ENCODE measurements around the gene NXPH1. TPM values are rescaled to one million over a fixed set of nuclear protein-coding genes. Genes with fewer than 3 reads are reported as not detected.

The NXPH1 gene
- total and polyA plus RNA-seq, 8 donors, result 0.11 TPM; not detected in 7

DNA sequence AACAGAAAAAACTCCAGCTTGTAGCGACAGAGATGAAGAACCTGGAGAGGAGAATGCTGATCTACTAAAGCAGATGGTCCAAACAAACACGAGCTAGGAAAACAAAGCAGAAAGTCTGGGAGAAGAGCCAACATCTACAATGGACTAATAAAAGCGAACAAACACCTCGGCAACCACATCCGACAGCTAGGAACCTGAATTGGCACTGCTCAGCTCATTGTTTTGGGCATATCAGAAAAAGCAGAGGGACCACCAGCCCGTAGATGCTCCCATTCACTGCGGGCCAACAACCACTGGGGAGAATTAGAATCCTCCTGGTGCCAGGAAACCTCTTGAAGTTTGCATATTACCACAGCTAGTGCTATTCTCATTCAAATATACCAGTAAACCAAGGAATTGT lies 204.7 kb downstream of the NXPH1 start:
- DNase-seq, result no peak
- TF ChIP-seq, protein P1, sequence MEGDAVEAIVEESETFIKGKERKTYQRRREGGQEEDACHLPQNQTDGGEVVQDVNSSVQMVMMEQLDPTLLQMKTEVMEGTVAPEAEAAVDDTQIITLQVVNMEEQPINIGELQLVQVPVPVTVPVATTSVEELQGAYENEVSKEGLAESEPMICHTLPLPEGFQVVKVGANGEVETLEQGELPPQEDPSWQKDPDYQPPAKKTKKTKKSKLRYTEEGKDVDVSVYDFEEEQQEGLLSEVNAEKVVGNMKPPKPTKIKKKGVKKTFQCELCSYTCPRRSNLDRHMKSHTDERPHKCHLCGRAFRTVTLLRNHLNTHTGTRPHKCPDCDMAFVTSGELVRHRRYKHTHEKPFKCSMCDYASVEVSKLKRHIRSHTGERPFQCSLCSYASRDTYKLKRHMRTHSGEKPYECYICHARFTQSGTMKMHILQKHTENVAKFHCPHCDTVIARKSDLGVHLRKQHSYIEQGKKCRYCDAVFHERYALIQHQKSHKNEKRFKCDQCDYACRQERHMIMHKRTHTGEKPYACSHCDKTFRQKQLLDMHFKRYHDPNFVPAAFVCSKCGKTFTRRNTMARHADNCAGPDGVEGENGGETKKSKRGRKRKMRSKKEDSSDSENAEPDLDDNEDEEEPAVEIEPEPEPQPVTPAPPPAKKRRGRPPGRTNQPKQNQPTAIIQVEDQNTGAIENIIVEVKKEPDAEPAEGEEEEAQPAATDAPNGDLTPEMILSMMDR (IDR thresholded peaks at IDR 0.05), result no peak
- no peaks in the 10 kb centered on the region for H3K9me3 ChIP-seq
- intact Hi-C loops (cut with DNase I), result no loop called here
- no peaks in the 10 kb centered on the region for H3K27me3 ChIP-seq
- ATAC-seq, result no peak
- H3K4me1 ChIP-seq, result no peaks in the 10 kb centered on the region
- H3K4me3 ChIP-seq, result no peak overlapping the region
- H3K27ac ChIP-seq, result no peak overlapping the region
- H3K36me3 ChIP-seq, result no peaks in the 10 kb centered on the region

DNA sequence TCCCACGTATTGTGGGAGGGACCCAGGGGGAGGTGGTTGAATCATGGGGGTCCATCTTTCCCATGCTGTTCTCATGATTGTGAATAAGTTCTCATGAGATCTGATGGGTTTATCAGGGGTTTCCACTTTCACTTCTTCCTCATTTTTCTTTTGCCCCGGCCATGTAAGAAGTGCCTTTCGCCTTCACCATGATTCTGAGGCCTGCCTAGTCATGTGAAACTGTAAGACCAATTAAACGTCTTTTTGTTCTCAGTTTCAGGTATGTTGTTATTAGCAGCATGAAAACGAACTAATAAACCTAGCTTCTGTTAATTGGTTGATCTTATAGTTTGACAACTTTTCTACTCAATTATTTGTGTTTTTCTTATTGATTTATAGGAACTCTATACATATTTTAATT lies 206.3 kb downstream of the NXPH1 start:
- no peaks in the 10 kb centered on the region for H3K4me1 ChIP-seq
- H3K36me3 ChIP-seq, result no peaks in the 10 kb centered on the region
- H3K27ac ChIP-seq, result no peak overlapping the region
- no peaks in the 10 kb centered on the region for H3K27me3 ChIP-seq
- TF ChIP-seq, protein P1 (IDR thresholded peaks at IDR 0.05), result no peak
- no peaks in the 10 kb centered on the region for H3K9me3 ChIP-seq
- DNase-seq, result no peak
- no peak overlapping the region for H3K4me3 ChIP-seq
- no peak for ATAC-seq
- intact Hi-C loops (cut with DNase I), result no loop called here

DNA sequence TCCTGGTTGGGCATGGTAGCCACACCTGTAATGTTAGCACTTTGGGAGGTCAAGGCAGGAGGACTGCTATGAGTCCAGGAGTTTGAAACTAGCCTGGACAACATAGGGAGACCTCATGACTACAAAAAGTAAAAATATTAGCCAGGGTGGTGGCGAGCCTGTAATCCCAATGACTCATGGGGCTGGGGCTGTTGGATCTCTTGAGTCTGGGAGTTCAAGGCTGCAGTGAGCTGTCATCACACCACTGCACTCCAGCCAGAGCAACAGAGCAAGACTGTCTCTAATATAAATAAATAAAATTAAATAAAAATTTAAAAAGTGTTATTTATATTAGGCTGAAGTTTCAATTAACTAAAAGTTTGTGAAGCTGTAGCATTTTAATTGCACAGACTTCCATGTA lies 207.3 kb downstream of the NXPH1 start:
- intact Hi-C loops (cut with DNase I), result no loop called here
- H3K9me3 ChIP-seq, result no peaks in the 10 kb centered on the region

DNA sequence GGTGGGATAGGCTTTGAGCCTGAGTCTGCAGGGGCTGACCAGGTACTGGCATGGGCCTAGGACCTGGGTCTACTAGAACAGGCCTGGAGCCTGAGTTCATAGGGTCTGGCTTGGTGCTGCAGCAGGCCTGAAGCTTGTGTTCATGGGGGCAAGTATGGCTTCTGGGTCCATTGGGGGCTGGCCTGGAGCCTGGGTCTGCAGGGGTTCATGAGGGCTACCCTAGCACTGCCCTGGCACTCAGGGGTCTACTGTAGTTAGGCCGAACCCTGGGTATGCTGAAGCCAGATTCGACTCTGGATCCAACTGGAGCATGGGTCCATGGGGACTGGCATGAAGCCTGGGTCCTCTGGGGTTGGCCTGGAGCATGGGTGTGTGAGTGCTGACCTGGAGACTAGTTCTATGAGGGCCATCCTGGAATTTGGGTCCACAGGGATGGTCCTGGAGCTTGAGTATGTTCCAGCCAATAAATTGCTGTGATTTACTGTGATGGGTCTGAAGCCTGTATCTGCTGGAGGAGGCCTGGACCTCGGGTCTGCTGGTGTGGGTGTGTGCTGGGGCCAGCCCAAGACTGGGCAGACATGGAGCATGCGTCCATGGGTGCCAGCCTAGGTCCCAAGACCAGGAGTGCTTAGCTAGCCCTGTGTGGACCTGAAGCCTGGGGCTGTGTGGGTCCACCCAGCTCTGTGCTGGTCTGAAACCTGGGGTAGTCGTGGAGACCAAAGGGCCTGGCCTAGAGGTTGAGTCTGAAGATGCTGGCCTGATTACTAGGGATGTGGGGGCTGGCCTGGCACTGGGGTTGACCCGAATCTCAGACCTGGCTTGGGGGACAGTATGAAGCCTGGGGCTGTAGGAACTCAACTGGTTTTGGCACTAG lies 235.5 kb downstream of the NXPH1 start:
- Histone ChIP-seq H3K27ac (no peak overlapping the region), H3K27me3 (no peaks in the 10 kb centered on the region), H3K4me1 (no peaks in the 10 kb centered on the region), H3K36me3 (no peaks in the 10 kb centered on the region), H3K4me3 (no peak overlapping the region), H3K9me3 (peaks cover 0 to 25% of the 10 kb centered on the region in 2 donors)
- intact Hi-C loops (cut with DNase I), result no loop called here
- ATAC-seq (no peak), DNase-seq (peak in 1 of 4 donors; percentile 29)
- TF ChIP-seq, protein P1 (IDR thresholded peaks at IDR 0.05), result no peak

More for the DNA sequence above, 207.3 kb downstream of the NXPH1 start:
- TF ChIP-seq, protein P1 (IDR thresholded peaks at IDR 0.05), result no peak
- Histone ChIP-seq H3K4me1 (no peaks in the 10 kb centered on the region), H3K4me3 (no peak overlapping the region), H3K27me3 (no peaks in the 10 kb centered on the region), H3K27ac (no peak overlapping the region), H3K36me3 (no peaks in the 10 kb centered on the region)
- no peak for DNase-seq
- no peak for ATAC-seq

DNA sequence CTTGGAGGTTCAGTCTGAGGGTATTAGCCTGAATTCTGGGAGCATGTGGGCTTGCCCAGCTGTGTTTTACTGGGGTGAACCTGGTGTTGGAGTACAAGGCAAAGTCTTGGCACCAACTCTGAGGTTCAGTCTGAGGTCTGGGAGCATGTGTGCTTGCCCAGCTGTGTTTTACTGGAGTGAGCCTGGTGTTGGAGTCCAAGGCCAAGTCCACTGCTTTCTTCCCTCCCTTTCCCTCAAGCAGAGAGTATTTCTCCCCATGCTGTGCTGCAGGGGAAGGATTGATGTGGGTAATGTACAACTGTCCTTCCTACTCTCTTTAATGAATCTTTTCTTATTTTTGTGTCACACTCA lies 236.1 kb downstream of the NXPH1 start:
- intact Hi-C loops (cut with DNase I), result no loop called here
- DNase-seq, result no peak
- ATAC-seq, result no peak
- H3K4me1 ChIP-seq, result no peaks in the 10 kb centered on the region
- no peak overlapping the region for H3K27ac ChIP-seq
- no peaks in the 10 kb centered on the region for H3K27me3 ChIP-seq
- H3K9me3 ChIP-seq, result peaks cover 0 to 25% of the 10 kb centered on the region in 2 donors
- H3K4me3 ChIP-seq, result no peak overlapping the region
- TF ChIP-seq, protein P1 (IDR thresholded peaks at IDR 0.05), result no peak
- no peaks in the 10 kb centered on the region for H3K36me3 ChIP-seq

Data from left lung (tissue), 10 donors.